HCT116 (cell line): ENCODE measurements around the gene ARHGAP1. TPM values are rescaled to one million over a fixed set of nuclear protein-coding genes. Genes with fewer than 3 reads are reported as not detected.

ENCODE experiments used
- ATAC-seq: fragments of 200-7000 bp; cut with Tn5 transposase; 2 replicates; pipeline ENCODE4 v1.9.1; 2020; ENCODE audit warnings: mild to moderate bottlenecking, moderate library complexity
- BruUV-seq: library from RNA; stranded (reverse); fragments of 400-500 nt; replicated peaks from 2 replicates; lab custom pipeline; 2021; lab: Mats Ljungman, UMichigan
- CTCF ChIA-PET: fragments of 300-600 bp; sonication (Branson Sonifier 250); formaldehyde crosslinking; loops from one replicate; lab custom pipeline; 2021; ENCODE audit warnings: antibody characterized with exemption; lab: Charles Lee
- POLR2A ChIA-PET: fragments of 300-600, 350-600 bp; sonication (Branson Sonifier 250); formaldehyde crosslinking; loops from one replicate; lab custom pipeline; 2021; ENCODE audit warnings: antibody characterized with exemption; lab: Charles Lee
- RAD21 ChIA-PET, 2 experiments: fragments of 300-600 bp; sonication (Branson Sonifier 250); formaldehyde crosslinking; loops; one replicate each; lab custom pipeline; 2023; ENCODE audit warnings: low total read pairs in 2 of 2; ENCODE audit not compliant: uncharacterized antibody in 2 of 2, unreplicated experiment in 2 of 2, low non-redundant PET in 1 of 2; lab: Charles Lee
- DNase-seq: peaks from one replicate; pipeline ENCODE4 v3.0.0-alpha.2; 2010; ENCODE audit warnings: low read depth, low spot score
- H2AFZ ChIP-seq: fragments of 200-600 bp; shearing (Covaris generic), sonication (generic); 2 replicates; pipeline ENCODE4 v1.6.1; 2017; ENCODE audit warnings: low read depth, mixed run types, mixed read lengths, antibody characterized with exemption, low read length; ENCODE audit not compliant: poor library complexity, severe bottlenecking
- H3K27ac ChIP-seq: 2 replicates; pipeline ENCODE4 v1.5.1; 2012; ENCODE audit warnings: low read depth, low read length
- H3K27me3 ChIP-seq: fragments of 200-600 bp; sonication (generic); 2 replicates; pipeline ENCODE4 v1.6.1; 2016; ENCODE audit warnings: mixed run types, low read length, mixed read lengths; ENCODE audit not compliant: insufficient read depth
- H3K36me3 ChIP-seq, 2 experiments: fragments of 200-500 bp in 1 of 2; fragments of 200-600 bp in 1 of 2; sonication (Bioruptor generic) in 1 of 2; sonication (generic) in 1 of 2; 2 replicates each; pipeline versions ENCODE4 v1.5.1 to v1.6.1; 2014 to 2016; ENCODE audit warnings: low read length in 2 of 2, inconsistent platforms in 1 of 2, mixed read lengths in 1 of 2, mixed run types in 1 of 2; ENCODE audit not compliant: insufficient read depth in 2 of 2, control insufficient read depth in 1 of 2
- H3K4me1 ChIP-seq, 2 experiments: fragments of 200-600 bp in 1 of 2; sonication (generic) in 1 of 2; 2 replicates each; pipeline versions ENCODE4 v1.5.1 to v1.6.1; 2012 to 2017; ENCODE audit warnings: low read length in 2 of 2, inconsistent platforms in 1 of 2, mild to moderate bottlenecking in 1 of 2, mixed read lengths in 1 of 2, mixed run types in 1 of 2, moderate library complexity in 1 of 2; ENCODE audit not compliant: insufficient read depth in 2 of 2, control insufficient read depth in 1 of 2
- H3K4me2 ChIP-seq: fragments of 200-600 bp; sonication (generic); 2 replicates; pipeline ENCODE4 v1.6.1; 2017; ENCODE audit warnings: mixed run types, low read length, mixed read lengths
- H3K4me3 ChIP-seq, 2 experiments: fragments of 200-600 bp in 1 of 2; sonication (generic) in 1 of 2; replicated peaks in 1 of 2; 2 replicates each; pipeline ENCODE4 v1.5.1; 2011 to 2016; ENCODE audit warnings: low read length in 2 of 2, control low read depth in 1 of 2, low read depth in 1 of 2, mild to moderate bottlenecking in 1 of 2, mixed read lengths in 1 of 2, mixed run types in 1 of 2
- H3K79me2 ChIP-seq: fragments of 200-600 bp; sonication (generic); 2 replicates; pipeline ENCODE4 v1.6.1; 2017; ENCODE audit warnings: mild to moderate bottlenecking, mixed run types, low read length, moderate library complexity, mixed read lengths; ENCODE audit not compliant: insufficient read depth
- H3K9ac ChIP-seq: fragments of 200-600 bp; sonication (generic); 2 replicates; pipeline ENCODE4 v1.6.1; 2016; ENCODE audit warnings: low read length, mixed read lengths
- H3K9me2 ChIP-seq: fragments of 200-600 bp; sonication (generic), shearing (Covaris generic); 2 replicates; pipeline ENCODE4 v1.6.1; 2017; ENCODE audit warnings: mixed run types, mild to moderate bottlenecking, moderate library complexity; ENCODE audit not compliant: insufficient read depth
- H3K9me3 ChIP-seq, 2 experiments: fragments of 200-500 bp in 1 of 2; fragments of 200-600 bp in 1 of 2; sonication (Bioruptor generic) in 1 of 2; sonication (generic) in 1 of 2; 2 replicates each; pipeline ENCODE4 v1.6.1; 2014 to 2017; ENCODE audit warnings: low read length in 2 of 2, mixed read lengths in 2 of 2, inconsistent platforms in 1 of 2, low read depth in 1 of 2, mild to moderate bottlenecking in 1 of 2, mixed run types in 1 of 2, moderate library complexity in 1 of 2; ENCODE audit not compliant: control insufficient read depth in 1 of 2, insufficient read depth in 1 of 2
- H4K20me1 ChIP-seq: fragments of 200-600 bp; sonication (generic), shearing (Covaris generic); 2 replicates; pipeline ENCODE4 v1.6.1; 2017; ENCODE audit warnings: mixed run types, mild to moderate bottlenecking, moderate library complexity; ENCODE audit not compliant: insufficient read depth
- CEBPB ChIP-seq: IDR thresholded peaks from 2 replicates; pipeline ENCODE4 v1.6.1; 2012; ENCODE audit warnings: low read depth
- FOSL1 ChIP-seq: IDR thresholded peaks from 2 replicates; pipeline ENCODE4 v1.6.1; 2012; ENCODE audit warnings: low read depth
- RAD21 ChIP-seq: IDR thresholded peaks from 2 replicates; pipeline ENCODE4 v1.6.1; 2012; ENCODE audit warnings: low read depth, mild to moderate bottlenecking
- SRF ChIP-seq: IDR thresholded peaks from 2 replicates; pipeline ENCODE4 v1.6.1; 2012; ENCODE audit warnings: low read depth
- ZNF274 ChIP-seq: fragments of 200-500 bp; sonication (Bioruptor generic); IDR thresholded peaks from 2 replicates; pipeline ENCODE4 v1.6.1; 2014; ENCODE audit warnings: mild to moderate bottlenecking, low read depth, low read length, inconsistent platforms
- intact Hi-C: fragments of 100-400 bp; cut with micrococcal nuclease; formaldehyde crosslinking; loops from 2 replicates; pipeline ENCODE4 v1.10.0; 2022
- total RNA-seq: library from RNA; stranded (reverse); gene quantifications from one replicate; pipeline ENCODE4 v1.2.1, GENCODE V29; 2021; ENCODE audit not compliant: unreplicated experiment
- TF ChIP-seq, protein P1 (sequence below): IDR thresholded peaks from 2 replicates; pipeline ENCODE4 v1.6.1; 2011; ENCODE audit warnings: mild to moderate bottlenecking, low read length, moderate library complexity; ENCODE audit not compliant: insufficient replicate concordance; ENCODE audit errors: extremely low read depth
- TF ChIP-seq, protein P2 (sequence below): IDR thresholded peaks from 2 replicates; pipeline ENCODE4 v1.6.1; 2012

Gene ARHGAP1
- total RNA-seq, 1 experiment from 2014 or later, result 36.9 TPM

DNA sequence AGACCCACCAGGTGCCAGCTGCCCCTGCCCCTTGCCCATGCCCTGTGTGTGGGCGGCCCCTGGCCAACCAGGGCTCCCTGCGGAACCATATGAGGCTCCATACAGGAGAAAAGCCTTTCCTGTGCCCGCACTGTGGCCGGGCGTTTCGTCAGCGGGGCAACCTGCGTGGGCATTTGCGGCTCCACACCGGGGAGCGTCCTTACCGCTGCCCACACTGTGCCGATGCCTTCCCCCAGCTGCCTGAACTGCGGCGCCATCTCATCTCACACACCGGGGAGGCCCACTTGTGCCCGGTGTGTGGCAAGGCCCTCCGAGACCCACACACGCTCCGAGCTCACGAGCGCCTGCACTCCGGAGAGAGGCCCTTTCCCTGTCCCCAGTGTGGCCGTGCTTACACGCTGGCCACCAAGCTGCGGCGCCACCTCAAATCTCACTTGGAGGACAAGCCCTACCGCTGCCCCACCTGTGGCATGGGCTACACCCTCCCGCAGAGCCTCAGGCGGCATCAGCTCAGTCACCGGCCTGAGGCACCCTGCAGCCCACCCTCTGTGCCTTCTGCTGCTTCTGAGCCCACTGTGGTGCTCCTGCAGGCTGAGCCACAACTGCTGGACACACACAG lies 4.8 kb upstream of the ARHGAP1 start:
- peaks cover 23 to 25% of the 10 kb centered on the region in 2 experiments for H3K36me3 ChIP-seq
- POLR2A ChIA-PET, result no interaction called here
- H3K4me1 ChIP-seq, result peaks cover 2 to 10% of the 10 kb centered on the region in 2 experiments; a peak in 2 of 4 replicates
- BruUV-seq, result no TSS peak
- TF ChIP-seq ZNF274, result no peak
- no peak for TF ChIP-seq SRF
- TF ChIP-seq, protein P1, sequence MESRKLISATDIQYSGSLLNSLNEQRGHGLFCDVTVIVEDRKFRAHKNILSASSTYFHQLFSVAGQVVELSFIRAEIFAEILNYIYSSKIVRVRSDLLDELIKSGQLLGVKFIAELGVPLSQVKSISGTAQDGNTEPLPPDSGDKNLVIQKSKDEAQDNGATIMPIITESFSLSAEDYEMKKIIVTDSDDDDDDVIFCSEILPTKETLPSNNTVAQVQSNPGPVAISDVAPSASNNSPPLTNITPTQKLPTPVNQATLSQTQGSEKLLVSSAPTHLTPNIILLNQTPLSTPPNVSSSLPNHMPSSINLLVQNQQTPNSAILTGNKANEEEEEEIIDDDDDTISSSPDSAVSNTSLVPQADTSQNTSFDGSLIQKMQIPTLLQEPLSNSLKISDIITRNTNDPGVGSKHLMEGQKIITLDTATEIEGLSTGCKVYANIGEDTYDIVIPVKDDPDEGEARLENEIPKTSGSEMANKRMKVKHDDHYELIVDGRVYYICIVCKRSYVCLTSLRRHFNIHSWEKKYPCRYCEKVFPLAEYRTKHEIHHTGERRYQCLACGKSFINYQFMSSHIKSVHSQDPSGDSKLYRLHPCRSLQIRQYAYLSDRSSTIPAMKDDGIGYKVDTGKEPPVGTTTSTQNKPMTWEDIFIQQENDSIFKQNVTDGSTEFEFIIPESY, result no peak
- TF ChIP-seq CEBPB, result no peak
- TF ChIP-seq, protein P2, sequence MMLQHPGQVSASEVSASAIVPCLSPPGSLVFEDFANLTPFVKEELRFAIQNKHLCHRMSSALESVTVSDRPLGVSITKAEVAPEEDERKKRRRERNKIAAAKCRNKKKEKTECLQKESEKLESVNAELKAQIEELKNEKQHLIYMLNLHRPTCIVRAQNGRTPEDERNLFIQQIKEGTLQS, result no peak
- TF ChIP-seq RAD21, result no peak
- no peak for TF ChIP-seq FOSL1
- H3K4me3 ChIP-seq, result no peak overlapping the region
- RAD21 ChIA-PET, result no interaction called here
- no peak overlapping the region for H2AFZ ChIP-seq
- DNase-seq (no peak), ATAC-seq (no peak)
- no peak overlapping the region for H3K9ac ChIP-seq
- CTCF ChIA-PET, result no interaction called here
- H3K79me2 ChIP-seq, result peaks cover 24% of the 10 kb centered on the region
- no peaks in the 10 kb centered on the region for H3K27me3 ChIP-seq
- H3K4me2 ChIP-seq, result no peak overlapping the region
- H3K9me3 ChIP-seq, result no peaks in the 10 kb centered on the region
- no peaks in the 10 kb centered on the region for H4K20me1 ChIP-seq
- no peaks in the 10 kb centered on the region for H3K9me2 ChIP-seq
- no peak overlapping the region for H3K27ac ChIP-seq
- intact Hi-C loops, result no loop called here
